Cardiac fibroblast (primary cell): ENCODE measurements around the gene AHNAK2.

Experiments
- DNase-seq, 2 donors: peaks; one replicate each; pipeline versions ENCODE4 v3.0.0 to v3.0.0-alpha.2; 2010; ENCODE audit warnings: low read depth in 2 of 2
- H3K4me3 ChIP-seq, 2 donors: replicated peaks in 1 of 2; 1 replicate in 1 of 2; 2 replicates in 1 of 2; pipeline ENCODE4 v1.5.1; 2011; ENCODE audit warnings: low read depth in 2 of 2, low read length in 2 of 2, mild to moderate bottlenecking in 2 of 2, moderate library complexity in 1 of 2
- CTCF ChIP-seq: IDR thresholded peaks from one replicate; pipeline ENCODE4 v1.5.1; 2011; ENCODE audit warnings: low read depth, mild to moderate bottlenecking, low read length, inconsistent platforms

AHNAK2 gene

DNA sequence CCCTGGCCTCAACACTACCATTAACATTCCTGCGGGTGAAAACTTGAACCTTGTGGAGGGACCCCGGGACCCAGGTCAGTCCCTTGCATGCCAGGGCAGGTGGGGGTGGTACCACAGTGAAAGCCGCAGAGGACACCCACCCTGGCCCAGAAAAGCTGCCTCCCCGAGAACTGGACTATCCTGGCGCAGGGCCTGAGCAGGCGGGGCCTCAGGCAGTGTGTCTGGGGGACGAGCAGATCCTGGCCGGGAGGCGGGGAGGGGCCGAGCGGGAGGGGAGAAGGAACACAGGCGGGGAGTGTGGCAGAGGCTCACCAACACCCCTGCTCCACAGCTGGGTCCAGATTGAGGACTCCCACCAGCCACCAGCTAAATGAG, 10.0 kb downstream of the AHNAK2 start:
- peak; percentile 41 to 61 for DNase-seq
- peak overlapping the region; percentile 34 to 57 for H3K4me3 ChIP-seq
- no peak for TF ChIP-seq CTCF

DNA sequence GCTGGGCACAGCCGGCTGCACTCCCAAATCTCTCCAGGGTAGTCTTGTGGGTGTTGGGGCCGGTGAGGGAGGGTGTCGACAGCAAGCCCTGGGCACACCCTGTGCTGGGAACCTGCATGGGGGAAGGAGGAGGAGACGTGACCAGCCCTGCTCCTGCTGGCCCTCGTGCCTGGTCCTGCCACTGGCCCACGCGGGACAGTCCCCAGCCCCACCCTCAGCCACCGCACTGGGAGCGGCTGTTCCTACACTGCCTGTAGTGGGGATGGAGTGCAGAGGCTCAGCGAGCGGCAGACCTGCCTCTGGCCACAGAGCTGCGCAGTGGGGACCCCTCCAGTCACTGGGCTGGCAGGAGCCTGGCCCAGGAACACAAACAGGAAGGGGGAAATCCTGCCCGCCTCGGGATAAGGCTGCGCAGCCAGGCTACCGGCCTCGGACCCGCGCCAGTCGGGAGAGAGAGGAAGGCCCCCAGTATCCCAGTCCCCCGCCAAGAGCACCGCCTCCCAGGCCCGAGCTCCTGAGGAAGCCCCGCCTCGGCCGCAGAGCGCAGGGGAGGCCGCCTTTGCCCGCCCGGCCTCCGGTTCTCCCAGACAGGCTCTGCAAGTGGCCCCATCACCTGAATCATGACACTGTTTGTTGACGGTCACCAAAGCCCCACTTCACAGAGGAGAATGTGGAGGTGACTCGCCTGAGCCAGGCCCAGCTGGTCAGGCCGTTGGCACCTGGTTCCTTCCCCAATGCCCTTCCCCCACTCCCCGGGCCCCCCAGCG, 10.6 kb downstream of the AHNAK2 start:
- no peak for TF ChIP-seq CTCF
- peak overlapping the region; percentile 34 to 57 for H3K4me3 ChIP-seq
- peak; percentile 40 to 58 for DNase-seq

GRCh38 chr14:104966981-104967385, 11.2 kb downstream of the AHNAK2 start:
- no peak overlapping the region for H3K4me3 ChIP-seq

GRCh38 chr14:104966261-104966865, 11.8 kb downstream of the AHNAK2 start:
- DNase-seq, result no peak
- no peak overlapping the region for H3K4me3 ChIP-seq
- no peak for TF ChIP-seq CTCF

More at GRCh38 chr14:104966981-104967385, 11.2 kb downstream of the AHNAK2 start:
- no peak for TF ChIP-seq CTCF
- DNase-seq, result no peak

- no peak overlapping the region for H3K4me3 ChIP-seq
- DNase-seq, result no peak
- no peak for TF ChIP-seq CTCF
These were observed 12.5 kb downstream of the AHNAK2 start for GRCh38 chr14:104965561-104966231.

- no peak for TF ChIP-seq CTCF
- no peak for DNase-seq
- H3K4me3 ChIP-seq, result no peak overlapping the region
These were observed 13.6 kb downstream of the AHNAK2 start for GRCh38 chr14:104964546-104964945.
